Colonic mucosa (tissue), 4 donors: ENCODE results near the gene CLTRN. TPM values are rescaled to one million over a fixed set of nuclear protein-coding genes. Genes with fewer than 3 reads are reported as not detected.
"Not testable (repeated sequence)": the region's sequence is repeated elsewhere in the genome, so short reads cannot be mapped to it uniquely, and the experiment has no call there.

ENCODE experiments used
- DNase-seq: peaks from one replicate; pipeline ENCODE4 v3.0.0-alpha.2; 2020
- H3K27ac ChIP-seq: fragments of 200-600 bp; one replicate; pipeline ENCODE4 v1.8.0; 2021
- H3K27me3 ChIP-seq: fragments of 200-600 bp; one replicate; pipeline ENCODE4 v1.8.0; 2021
- H3K36me3 ChIP-seq: fragments of 200-600 bp; one replicate; pipeline ENCODE4 v1.8.0; 2021
- H3K4me1 ChIP-seq: fragments of 200-600 bp; one replicate; pipeline ENCODE4 v1.8.0; 2021; ENCODE audit warnings: mild to moderate bottlenecking
- H3K4me3 ChIP-seq: fragments of 200-600 bp; one replicate; pipeline ENCODE4 v1.8.0; 2021
- H3K9ac ChIP-seq, 2 donors: one replicate each; pipeline ENCODE4 v1.7.0; 2013; ENCODE audit warnings: control low read depth in 2 of 2, low read depth in 2 of 2, low read length in 2 of 2
- H3K9me3 ChIP-seq: fragments of 200-600 bp; one replicate; pipeline ENCODE4 v1.8.0; 2021
- intact Hi-C: fragments of 100-400 bp; cut with DNase I; formaldehyde crosslinking; loops from one replicate; pipeline ENCODE4 v1.14.1; 2022
- total RNA-seq, 2 donors: library from RNA; stranded (reverse); fragmentation: NEBNext Ultra II Directional in 1 of 2; extraction: Animal tissue kit (Norgen Biotek cat#: 25700) in 1 of 2; gene quantifications; one replicate each; pipeline ENCODE4 v1.2.1, GENCODE V29; 2021
- TF ChIP-seq, protein P1 (sequence below): fragments of 200-600 bp; IDR thresholded peaks from one replicate; pipeline ENCODE4 v1.8.0; 2022; ENCODE audit warnings: antibody characterized with exemption, mild to moderate bottlenecking
- donor health status: healthy.
- donor health status: DM: no; HTN: no; CAD: no.
- donor health status: DM: no; HTN: no; CAD: no.

The CLTRN gene, protein sequence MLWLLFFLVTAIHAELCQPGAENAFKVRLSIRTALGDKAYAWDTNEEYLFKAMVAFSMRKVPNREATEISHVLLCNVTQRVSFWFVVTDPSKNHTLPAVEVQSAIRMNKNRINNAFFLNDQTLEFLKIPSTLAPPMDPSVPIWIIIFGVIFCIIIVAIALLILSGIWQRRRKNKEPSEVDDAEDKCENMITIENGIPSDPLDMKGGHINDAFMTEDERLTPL
- total RNA-seq = under 1 TPM in 1 of 2 donors, not detected in 1; 0.35 TPM

DNA sequence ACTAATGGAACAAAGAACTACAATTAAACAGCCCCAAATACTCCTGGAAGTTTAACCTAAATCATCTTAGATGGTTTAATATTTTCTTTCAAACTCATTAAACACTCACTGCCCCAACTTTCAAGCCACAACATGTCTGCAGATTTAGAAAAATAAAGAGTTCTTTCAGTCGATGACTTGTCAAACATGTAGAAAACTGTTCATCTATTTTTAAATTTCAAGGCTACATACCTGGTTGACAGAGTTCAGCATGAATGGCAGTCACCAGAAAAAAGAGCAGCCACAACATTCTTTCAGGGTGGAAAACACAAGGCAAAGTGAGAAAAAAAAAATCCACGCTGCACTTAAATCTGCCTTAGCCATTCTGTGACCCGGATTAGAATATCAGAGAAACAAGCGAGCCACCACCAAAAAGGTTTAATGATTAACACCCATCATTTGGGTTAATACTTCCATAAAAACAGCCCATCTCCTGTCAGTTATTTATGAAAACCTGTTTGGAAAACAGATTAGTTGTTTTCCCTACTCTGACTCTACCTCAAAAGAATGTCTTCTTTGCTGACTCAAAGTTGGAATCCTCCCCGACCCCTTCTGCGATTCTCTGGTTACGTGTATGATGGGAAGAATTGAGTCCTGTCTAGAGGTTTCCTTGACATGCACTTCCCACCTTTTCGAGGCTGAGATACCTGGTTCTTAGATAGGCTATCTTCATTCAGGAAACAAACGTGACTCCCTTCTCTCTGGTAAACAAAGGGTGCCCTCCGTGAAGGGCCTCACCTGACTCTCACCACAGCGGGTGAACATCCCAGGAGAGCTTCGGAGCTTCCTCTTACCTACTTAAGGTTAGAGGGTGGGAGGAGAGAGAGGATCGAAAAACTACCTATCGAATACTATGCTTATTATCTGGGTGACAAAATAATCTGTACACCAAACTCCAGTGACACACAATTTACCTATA is at the start of gene CLTRN:
CLTRN (minus strand) TSS at position 319 of the 958 bp plus-strand sequence; CDS start at position 289, 30 bp downstream.
- no peaks in the 10 kb centered on the region for H3K9me3 ChIP-seq
- intact Hi-C loops = no loop called here

DNA sequence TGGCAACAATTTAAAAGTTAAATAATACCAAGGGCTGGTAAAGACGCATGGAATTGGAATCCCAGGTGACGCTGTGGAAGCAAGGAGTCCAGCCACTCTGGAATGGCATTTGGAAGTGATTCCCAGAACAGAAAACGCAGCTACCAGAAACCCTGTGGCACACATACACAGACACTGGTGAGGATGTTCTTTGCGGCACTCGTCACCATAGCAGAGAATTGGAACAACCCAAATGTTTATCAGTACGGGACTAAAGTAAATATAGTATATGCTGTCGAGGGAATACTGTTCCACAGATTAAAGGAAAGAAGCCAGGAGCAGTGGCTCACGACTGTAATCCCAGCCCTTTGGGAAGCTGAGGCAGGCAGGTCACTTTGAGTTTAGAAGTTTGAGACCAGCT is 39.7 kb upstream of the CLTRN start:
- H3K9ac ChIP-seq, DNase-seq, H3K9me3 ChIP-seq, H3K4me1 ChIP-seq, H3K27ac ChIP-seq, H3K27me3 ChIP-seq, H3K4me3 ChIP-seq, intact Hi-C loops, H3K36me3 ChIP-seq: not testable (repeated sequence)

More for the DNA sequence above, at the start of gene CLTRN:
- Histone ChIP-seq H3K27me3 (no peaks in the 10 kb centered on the region), H3K9ac (no peak within 1 kb of the TSS), H3K27ac (no peak within 1 kb of the TSS), H3K36me3 (no peaks in the 10 kb centered on the region), H3K4me3 (no peak within 1 kb of the TSS), H3K4me1 (no peaks in the 10 kb centered on the region)
- no peak for DNase-seq
- TF ChIP-seq, protein P1, sequence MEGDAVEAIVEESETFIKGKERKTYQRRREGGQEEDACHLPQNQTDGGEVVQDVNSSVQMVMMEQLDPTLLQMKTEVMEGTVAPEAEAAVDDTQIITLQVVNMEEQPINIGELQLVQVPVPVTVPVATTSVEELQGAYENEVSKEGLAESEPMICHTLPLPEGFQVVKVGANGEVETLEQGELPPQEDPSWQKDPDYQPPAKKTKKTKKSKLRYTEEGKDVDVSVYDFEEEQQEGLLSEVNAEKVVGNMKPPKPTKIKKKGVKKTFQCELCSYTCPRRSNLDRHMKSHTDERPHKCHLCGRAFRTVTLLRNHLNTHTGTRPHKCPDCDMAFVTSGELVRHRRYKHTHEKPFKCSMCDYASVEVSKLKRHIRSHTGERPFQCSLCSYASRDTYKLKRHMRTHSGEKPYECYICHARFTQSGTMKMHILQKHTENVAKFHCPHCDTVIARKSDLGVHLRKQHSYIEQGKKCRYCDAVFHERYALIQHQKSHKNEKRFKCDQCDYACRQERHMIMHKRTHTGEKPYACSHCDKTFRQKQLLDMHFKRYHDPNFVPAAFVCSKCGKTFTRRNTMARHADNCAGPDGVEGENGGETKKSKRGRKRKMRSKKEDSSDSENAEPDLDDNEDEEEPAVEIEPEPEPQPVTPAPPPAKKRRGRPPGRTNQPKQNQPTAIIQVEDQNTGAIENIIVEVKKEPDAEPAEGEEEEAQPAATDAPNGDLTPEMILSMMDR = no peak

DNA sequence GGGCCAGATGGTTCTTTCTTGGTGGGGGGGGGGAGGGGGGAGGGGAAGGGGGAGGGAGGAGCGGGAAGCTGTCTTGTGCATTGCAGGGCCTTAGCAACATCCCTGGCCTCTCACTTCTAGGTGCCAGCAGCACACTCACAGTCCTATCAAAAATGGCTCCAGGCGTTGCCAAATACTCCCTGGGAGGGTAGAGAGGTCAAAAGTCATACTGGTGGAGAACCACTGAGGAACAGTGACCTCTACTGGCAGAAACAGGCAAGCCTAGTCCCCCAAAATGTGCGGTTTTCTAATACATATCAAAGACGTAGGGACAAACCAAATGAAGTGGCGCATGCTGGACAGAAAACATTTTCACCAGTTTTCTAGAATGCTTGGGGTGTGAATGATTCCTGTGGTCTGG is 39.2 kb upstream of the CLTRN start:
- DNase-seq, intact Hi-C loops: not testable (repeated sequence)

DNA sequence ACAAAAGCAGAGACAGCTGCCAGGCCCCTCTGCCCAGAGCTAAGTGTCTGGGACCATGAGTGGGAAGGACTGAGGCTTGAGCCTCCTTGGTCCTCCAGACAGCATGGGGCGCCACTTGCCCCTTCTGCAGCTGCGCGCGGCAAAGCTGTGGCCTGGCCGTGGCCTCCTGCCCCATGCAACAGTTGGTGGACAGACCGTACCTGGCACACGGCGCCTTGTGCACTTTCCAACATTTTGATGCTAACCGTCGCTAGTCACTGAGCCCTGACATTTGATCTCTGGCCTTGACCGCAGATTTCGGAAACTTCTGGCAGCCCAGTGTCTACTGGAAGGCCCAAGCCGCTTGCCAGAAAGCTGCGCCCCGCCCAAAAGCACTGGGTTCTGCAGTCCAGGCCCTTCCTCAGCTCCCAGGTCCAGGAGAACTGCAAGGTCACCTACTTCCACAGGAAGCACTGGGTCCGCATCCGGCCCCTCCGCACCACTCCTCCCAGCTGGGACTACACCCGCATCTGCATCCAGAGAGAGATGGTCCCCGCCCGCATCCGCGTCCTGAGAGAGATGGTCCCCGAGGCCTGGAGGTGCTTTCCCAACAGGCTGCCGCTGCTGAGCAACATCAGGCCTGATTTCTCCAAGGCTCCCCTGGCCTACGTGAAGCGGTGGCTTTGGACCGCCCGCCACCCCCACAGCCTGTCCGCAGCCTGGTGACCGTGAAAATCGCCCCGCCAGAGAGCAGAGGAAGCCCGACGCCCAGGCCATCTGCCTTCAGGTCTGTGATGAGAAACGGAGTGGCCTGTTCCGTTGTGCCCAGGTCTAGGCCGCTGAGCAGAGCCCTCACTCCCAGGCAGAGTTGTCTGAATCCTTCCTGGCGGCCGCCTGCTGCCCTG is 38.1 kb upstream of the CLTRN start:
- H3K9ac ChIP-seq = no peak overlapping the region
- TF ChIP-seq, protein P1 = no peak
- intact Hi-C loops = no loop called here
- no peaks in the 10 kb centered on the region for H3K9me3 ChIP-seq
- no peak for DNase-seq
- H3K4me3 ChIP-seq = no peak overlapping the region
- no peak overlapping the region for H3K27ac ChIP-seq
- no peaks in the 10 kb centered on the region for H3K27me3 ChIP-seq
- H3K4me1 ChIP-seq = no peaks in the 10 kb centered on the region
- no peaks in the 10 kb centered on the region for H3K36me3 ChIP-seq

More for the DNA sequence above, 39.2 kb upstream of the CLTRN start:
- not testable (repeated sequence) for H3K9ac ChIP-seq, H3K27ac ChIP-seq, H3K36me3 ChIP-seq, H3K4me1 ChIP-seq, H3K9me3 ChIP-seq, H3K27me3 ChIP-seq, H3K4me3 ChIP-seq

DNA sequence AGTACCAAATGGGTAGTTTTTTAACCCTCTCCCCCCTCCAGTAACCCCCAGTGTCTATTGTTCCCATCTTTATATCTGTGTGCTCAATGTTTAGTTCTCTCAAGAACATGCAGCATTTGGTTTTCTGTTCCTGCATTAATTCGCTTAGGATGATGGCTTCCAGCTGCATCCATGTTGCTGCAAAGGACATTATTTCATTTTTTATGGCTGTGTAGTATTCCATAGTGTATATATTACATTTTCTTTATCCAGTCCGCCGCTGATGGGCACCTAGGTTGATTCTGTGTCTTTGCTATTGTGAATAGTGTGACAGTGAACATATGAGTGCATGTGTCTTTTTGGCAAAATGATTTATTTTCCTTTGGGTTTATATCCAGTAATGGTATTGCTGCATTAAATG is 31.9 kb upstream of the CLTRN start:
- H3K36me3 ChIP-seq = no peaks in the 10 kb centered on the region
- no peak overlapping the region for H3K27ac ChIP-seq
- TF ChIP-seq, protein P1 = no peak
- H3K4me1 ChIP-seq = no peaks in the 10 kb centered on the region
- no peak overlapping the region for H3K4me3 ChIP-seq
- H3K9ac ChIP-seq = no peak overlapping the region
- no peak for DNase-seq
- no peaks in the 10 kb centered on the region for H3K27me3 ChIP-seq
- no peaks in the 10 kb centered on the region for H3K9me3 ChIP-seq
- intact Hi-C loops = no loop called here

DNA sequence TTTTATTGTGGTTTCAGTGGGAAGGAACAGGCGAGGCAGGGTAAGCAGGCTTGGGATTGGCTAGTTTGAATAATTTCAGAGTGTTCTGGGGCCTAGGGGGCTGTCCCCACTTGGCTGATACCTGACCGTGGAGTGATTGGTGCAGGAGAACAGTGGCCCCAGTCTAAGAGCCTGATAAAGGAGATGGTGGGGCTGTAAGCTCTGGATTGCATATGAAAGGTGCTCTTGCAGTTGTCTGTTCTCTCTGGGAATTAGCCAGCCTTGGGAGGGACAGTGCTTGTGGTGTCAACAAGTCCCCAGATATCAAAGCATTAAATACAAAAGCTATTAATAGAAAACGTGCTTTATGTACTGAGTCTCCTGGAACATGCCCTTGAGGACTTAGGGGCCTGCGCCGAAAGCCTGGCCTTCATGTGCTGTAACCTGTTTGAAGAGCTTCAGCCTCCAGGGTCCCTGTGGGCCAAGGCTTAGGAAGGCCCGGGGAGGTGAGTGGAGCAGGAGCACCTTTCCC is 30.4 kb upstream of the CLTRN start:
- Histone ChIP-seq H3K36me3 (no peaks in the 10 kb centered on the region), H3K4me1 (no peaks in the 10 kb centered on the region), H3K9me3 (no peaks in the 10 kb centered on the region), H3K4me3 (no peak overlapping the region), H3K27me3 (no peaks in the 10 kb centered on the region), H3K27ac (no peak overlapping the region), H3K9ac (no peak overlapping the region)
- intact Hi-C loops = no loop called here
- TF ChIP-seq, protein P1 = no peak
- no peak for DNase-seq
